SK-N-MC (cell line): ENCODE measurements around the gene ESPN.

Source experiments
- EZH2 ChIP-seq: fragments of 200-600 bp; sonication (generic); IDR thresholded peaks from one replicate; pipeline ENCODE4 v1.6.1; 2017; ENCODE audit warnings: antibody characterized with exemption
- FOXP2 ChIP-seq: optimal IDR thresholded peaks from 2 replicates; pipeline ENCODE3; 2011; ENCODE audit warnings: mild to moderate bottlenecking, moderate library complexity; ENCODE audit not compliant: insufficient read depth; ENCODE audit errors: extremely low read length, control extremely low read depth
- POLR2AphosphoS5 ChIP-seq: IDR thresholded peaks from 2 replicates; pipeline ENCODE4 v1.6.1; 2012; ENCODE audit warnings: mild to moderate bottlenecking, low read depth, low read length, borderline replicate concordance

GRCh38 chr1:6473156-6473555 lies 48.6 kb downstream of the ESPN start:
- TF ChIP-seq EZH2 (no peak), POLR2AphosphoS5 (no peak), FOXP2 (no peak)
